NCI-H187 treated with DMSO at 0.1 percent for 48 hours (cell line): ENCODE data around the gene CHST8.

ENCODE experiments used
- DNase-seq: peaks from one replicate; lab custom pipeline; 2025; lab: John Stamatoyannopoulos, UW

CHST8 gene

GRCh38 chr19:33737681-33738371 lies 116.1 kb downstream of the CHST8 start:
- DNase-seq, result no peak

GRCh38 chr19:33740811-33741396 lies 119.2 kb downstream of the CHST8 start:
- DNase-seq, result no peak

- no peak for DNase-seq
Measured at GRCh38 chr19:33745297-33745696, 123.5 kb downstream of the CHST8 start.

GRCh38 chr19:33746159-33746558 lies 124.4 kb downstream of the CHST8 start:
- no peak for DNase-seq

GRCh38 chr19:33747273-33747672 lies 125.5 kb downstream of the CHST8 start:
- no peak for DNase-seq

- no peak for DNase-seq
Measured at GRCh38 chr19:33748231-33748630, 126.5 kb downstream of the CHST8 start.

GRCh38 chr19:33749016-33749415 lies 127.3 kb downstream of the CHST8 start:
- no peak for DNase-seq

GRCh38 chr19:33749619-33750175 lies 127.9 kb downstream of the CHST8 start:
- DNase-seq, result no peak

GRCh38 chr19:33750587-33751435 lies 129.1 kb downstream of the CHST8 start:
- no peak for DNase-seq

- DNase-seq, result no peak
Measured at GRCh38 chr19:33751436-33751770, 129.7 kb downstream of the CHST8 start.

GRCh38 chr19:33752018-33752800 lies 130.5 kb downstream of the CHST8 start:
- no peak for DNase-seq

- DNase-seq, result no peak
Measured at GRCh38 chr19:33752945-33753344, 131.2 kb downstream of the CHST8 start.

GRCh38 chr19:33754361-33754760 lies 132.6 kb downstream of the CHST8 start:
- DNase-seq, result no peak

GRCh38 chr19:33755099-33756035 lies 133.6 kb downstream of the CHST8 start:
- no peak for DNase-seq

GRCh38 chr19:33756177-33756576 lies 134.4 kb downstream of the CHST8 start:
- DNase-seq, result no peak

GRCh38 chr19:33758541-33759013 lies 136.8 kb downstream of the CHST8 start:
- DNase-seq, result no peak

GRCh38 chr19:33759356-33759755 lies 137.6 kb downstream of the CHST8 start:
- DNase-seq, result no peak

- DNase-seq, result no peak
Measured at GRCh38 chr19:33763633-33764371, 142.0 kb downstream of the CHST8 start.

- DNase-seq, result no peak
Measured at GRCh38 chr19:33766623-33767022, 144.9 kb downstream of the CHST8 start.

- no peak for DNase-seq
Measured at GRCh38 chr19:33767898-33768413, 146.2 kb downstream of the CHST8 start.
